Measurements from ENCODE around the gene KRTAP5-7.

GRCh38 chr11:71562120-71562519, 35.1 kb downstream of the KRTAP5-7 start:
- TF ChIP-seq, protein P1, sequence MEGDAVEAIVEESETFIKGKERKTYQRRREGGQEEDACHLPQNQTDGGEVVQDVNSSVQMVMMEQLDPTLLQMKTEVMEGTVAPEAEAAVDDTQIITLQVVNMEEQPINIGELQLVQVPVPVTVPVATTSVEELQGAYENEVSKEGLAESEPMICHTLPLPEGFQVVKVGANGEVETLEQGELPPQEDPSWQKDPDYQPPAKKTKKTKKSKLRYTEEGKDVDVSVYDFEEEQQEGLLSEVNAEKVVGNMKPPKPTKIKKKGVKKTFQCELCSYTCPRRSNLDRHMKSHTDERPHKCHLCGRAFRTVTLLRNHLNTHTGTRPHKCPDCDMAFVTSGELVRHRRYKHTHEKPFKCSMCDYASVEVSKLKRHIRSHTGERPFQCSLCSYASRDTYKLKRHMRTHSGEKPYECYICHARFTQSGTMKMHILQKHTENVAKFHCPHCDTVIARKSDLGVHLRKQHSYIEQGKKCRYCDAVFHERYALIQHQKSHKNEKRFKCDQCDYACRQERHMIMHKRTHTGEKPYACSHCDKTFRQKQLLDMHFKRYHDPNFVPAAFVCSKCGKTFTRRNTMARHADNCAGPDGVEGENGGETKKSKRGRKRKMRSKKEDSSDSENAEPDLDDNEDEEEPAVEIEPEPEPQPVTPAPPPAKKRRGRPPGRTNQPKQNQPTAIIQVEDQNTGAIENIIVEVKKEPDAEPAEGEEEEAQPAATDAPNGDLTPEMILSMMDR (IDR thresholded peaks at IDR 0.05), result no peak
- TF ChIP-seq POLR2AphosphoS5 (IDR thresholded peaks at IDR 0.05) (no peak), POLR2A (IDR thresholded peaks at IDR 0.05) (no peak)
